ENCODE results near the gene RBM18.

GRCh38 chr9:122217640-122218039 is 47.0 kb downstream of the RBM18 start:
- TF ChIP-seq, protein P1, sequence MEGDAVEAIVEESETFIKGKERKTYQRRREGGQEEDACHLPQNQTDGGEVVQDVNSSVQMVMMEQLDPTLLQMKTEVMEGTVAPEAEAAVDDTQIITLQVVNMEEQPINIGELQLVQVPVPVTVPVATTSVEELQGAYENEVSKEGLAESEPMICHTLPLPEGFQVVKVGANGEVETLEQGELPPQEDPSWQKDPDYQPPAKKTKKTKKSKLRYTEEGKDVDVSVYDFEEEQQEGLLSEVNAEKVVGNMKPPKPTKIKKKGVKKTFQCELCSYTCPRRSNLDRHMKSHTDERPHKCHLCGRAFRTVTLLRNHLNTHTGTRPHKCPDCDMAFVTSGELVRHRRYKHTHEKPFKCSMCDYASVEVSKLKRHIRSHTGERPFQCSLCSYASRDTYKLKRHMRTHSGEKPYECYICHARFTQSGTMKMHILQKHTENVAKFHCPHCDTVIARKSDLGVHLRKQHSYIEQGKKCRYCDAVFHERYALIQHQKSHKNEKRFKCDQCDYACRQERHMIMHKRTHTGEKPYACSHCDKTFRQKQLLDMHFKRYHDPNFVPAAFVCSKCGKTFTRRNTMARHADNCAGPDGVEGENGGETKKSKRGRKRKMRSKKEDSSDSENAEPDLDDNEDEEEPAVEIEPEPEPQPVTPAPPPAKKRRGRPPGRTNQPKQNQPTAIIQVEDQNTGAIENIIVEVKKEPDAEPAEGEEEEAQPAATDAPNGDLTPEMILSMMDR (IDR thresholded peaks at IDR 0.05 in 2 of 3, conservative IDR thresholded peaks at IDR 0.05 in 1 of 3; ENCODE audit: borderline replicate concordance in 1 of 3, insufficient read depth in 1 of 3, low read depth in 2 of 3, low read length in 2 of 3): no peak
- no peak for TF ChIP-seq YY1 (IDR thresholded peaks at IDR 0.05; ENCODE audit: extremely low read depth, insufficient replicate concordance, low read depth, low read length)
- TF ChIP-seq POLR2AphosphoS5 (IDR thresholded peaks at IDR 0.05; ENCODE audit: low read depth, low read length): no peak
- TF ChIP-seq ELF1 (IDR thresholded peaks at IDR 0.05; ENCODE audit: borderline replicate concordance, low read depth): no peak
- no peak for TF ChIP-seq EZH2 (IDR thresholded peaks at IDR 0.05)
- no peak for TF ChIP-seq ZFX (IDR thresholded peaks at IDR 0.05)
- TF ChIP-seq, protein P2, sequence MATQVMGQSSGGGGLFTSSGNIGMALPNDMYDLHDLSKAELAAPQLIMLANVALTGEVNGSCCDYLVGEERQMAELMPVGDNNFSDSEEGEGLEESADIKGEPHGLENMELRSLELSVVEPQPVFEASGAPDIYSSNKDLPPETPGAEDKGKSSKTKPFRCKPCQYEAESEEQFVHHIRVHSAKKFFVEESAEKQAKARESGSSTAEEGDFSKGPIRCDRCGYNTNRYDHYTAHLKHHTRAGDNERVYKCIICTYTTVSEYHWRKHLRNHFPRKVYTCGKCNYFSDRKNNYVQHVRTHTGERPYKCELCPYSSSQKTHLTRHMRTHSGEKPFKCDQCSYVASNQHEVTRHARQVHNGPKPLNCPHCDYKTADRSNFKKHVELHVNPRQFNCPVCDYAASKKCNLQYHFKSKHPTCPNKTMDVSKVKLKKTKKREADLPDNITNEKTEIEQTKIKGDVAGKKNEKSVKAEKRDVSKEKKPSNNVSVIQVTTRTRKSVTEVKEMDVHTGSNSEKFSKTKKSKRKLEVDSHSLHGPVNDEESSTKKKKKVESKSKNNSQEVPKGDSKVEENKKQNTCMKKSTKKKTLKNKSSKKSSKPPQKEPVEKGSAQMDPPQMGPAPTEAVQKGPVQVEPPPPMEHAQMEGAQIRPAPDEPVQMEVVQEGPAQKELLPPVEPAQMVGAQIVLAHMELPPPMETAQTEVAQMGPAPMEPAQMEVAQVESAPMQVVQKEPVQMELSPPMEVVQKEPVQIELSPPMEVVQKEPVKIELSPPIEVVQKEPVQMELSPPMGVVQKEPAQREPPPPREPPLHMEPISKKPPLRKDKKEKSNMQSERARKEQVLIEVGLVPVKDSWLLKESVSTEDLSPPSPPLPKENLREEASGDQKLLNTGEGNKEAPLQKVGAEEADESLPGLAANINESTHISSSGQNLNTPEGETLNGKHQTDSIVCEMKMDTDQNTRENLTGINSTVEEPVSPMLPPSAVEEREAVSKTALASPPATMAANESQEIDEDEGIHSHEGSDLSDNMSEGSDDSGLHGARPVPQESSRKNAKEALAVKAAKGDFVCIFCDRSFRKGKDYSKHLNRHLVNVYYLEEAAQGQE (IDR thresholded peaks at IDR 0.05; ENCODE audit: low read depth): no peak

Data from HCT116 (cell line).